Cardiac septum (tissue), 1 donor: ENCODE results near the gene APLN. TPM values are rescaled to one million over a fixed set of nuclear protein-coding genes. Genes with fewer than 3 reads are reported as not detected.

Source experiments
- DNase-seq: peaks from one replicate; pipeline ENCODE4 v3.0.0-alpha.2; 2020; ENCODE audit warnings: low spot score
- intact Hi-C: fragments of 100-400 bp; cut with DNase I; formaldehyde crosslinking; loops from one replicate; pipeline ENCODE4 v1.14.0; 2022
- total RNA-seq: library from RNA; stranded (reverse); fragmentation: NEBNext Ultra II Directional; extraction: Animal tissue kit (Norgen Biotek cat#: 25700); gene quantifications from one replicate; pipeline ENCODE4 v1.2.1, GENCODE V29; 2021
- donor health status: DM: no; HTN: no; CAD: no.

Gene APLN
- total RNA-seq, 1 donor from 2014 or later = 6.2 TPM

GRCh38 chrX:129613596-129613995, 41.2 kb downstream of the APLN start:
- no peak for DNase-seq
- intact Hi-C loops = no loop called here

GRCh38 chrX:129612396-129612795, 42.4 kb downstream of the APLN start:
- DNase-seq = no peak
- intact Hi-C loops = no loop called here

GRCh38 chrX:129609395-129609794, 45.4 kb downstream of the APLN start:
- intact Hi-C loops = loop anchor here (5.0 to 10.0 kb wide), 3 partner anchors 213 to 1308 kb away; partner anchors contain the start of gene UTP14A
- DNase-seq = no peak

GRCh38 chrX:129608496-129608895, 46.3 kb downstream of the APLN start:
- intact Hi-C loops = loop anchor here (5.0 to 10.0 kb wide), 3 partner anchors 214 to 1309 kb away; partner anchors contain the start of gene UTP14A
- no peak for DNase-seq

GRCh38 chrX:129606918-129607317, 47.8 kb downstream of the APLN start:
- no peak for DNase-seq
- intact Hi-C loops = loop anchor here (2.0 to 10.0 kb wide), 4 partner anchors 118 to 1310 kb away; partner anchors contain the start of gene UTP14A

- DNase-seq = no peak
- intact Hi-C loops = loop anchor here (5.0 to 10.0 kb wide), 2 partner anchors 304 to 461 kb away; partner anchors contain the start of gene UTP14A
Measured at GRCh38 chrX:129600981-129601424, 53.8 kb downstream of the APLN start.

GRCh38 chrX:129599996-129600395, 54.8 kb downstream of the APLN start:
- no peak for DNase-seq
- intact Hi-C loops = loop anchor here (5.0 to 10.0 kb wide), 2 partner anchors 305 to 462 kb away; partner anchors contain the start of gene UTP14A

GRCh38 chrX:129599499-129599898, 55.3 kb downstream of the APLN start:
- DNase-seq = no peak
- intact Hi-C loops = no loop called here

GRCh38 chrX:129597905-129598304, 56.9 kb downstream of the APLN start:
- intact Hi-C loops = no loop called here
- DNase-seq = no peak

- intact Hi-C loops = no loop called here
- DNase-seq = no peak
Measured at GRCh38 chrX:129596077-129596476, 58.7 kb downstream of the APLN start.

Other genes with a start within 250 kb of the APLN start
- 26.8 TPM for gene SMARCA1, start 131.5 kb downstream of the APLN start, total RNA-seq
- 9.0 TPM for gene OCRL, start 114.7 kb downstream of the APLN start, total RNA-seq
- 0.22 TPM for gene XPNPEP2, start 84.0 kb upstream of the APLN start, total RNA-seq
- 3.8 TPM for gene SASH3, start 125.0 kb upstream of the APLN start, total RNA-seq
- gene ZDHHC9, start 188.9 kb upstream of the APLN start, total RNA-seq = 9.2 TPM